SH-SY5Y (cell line): ENCODE data around the gene AFF3.

Experiments
- GATA2 ChIP-seq: IDR thresholded peaks from 2 replicates; pipeline ENCODE4 v1.6.1; 2011; ENCODE audit warnings: mild to moderate bottlenecking, low read depth, low read length
- GATA3 ChIP-seq: IDR thresholded peaks from 2 replicates; pipeline ENCODE4 v1.6.1; 2011; ENCODE audit warnings: low read depth, mild to moderate bottlenecking, low read length, moderate library complexity

DNA sequence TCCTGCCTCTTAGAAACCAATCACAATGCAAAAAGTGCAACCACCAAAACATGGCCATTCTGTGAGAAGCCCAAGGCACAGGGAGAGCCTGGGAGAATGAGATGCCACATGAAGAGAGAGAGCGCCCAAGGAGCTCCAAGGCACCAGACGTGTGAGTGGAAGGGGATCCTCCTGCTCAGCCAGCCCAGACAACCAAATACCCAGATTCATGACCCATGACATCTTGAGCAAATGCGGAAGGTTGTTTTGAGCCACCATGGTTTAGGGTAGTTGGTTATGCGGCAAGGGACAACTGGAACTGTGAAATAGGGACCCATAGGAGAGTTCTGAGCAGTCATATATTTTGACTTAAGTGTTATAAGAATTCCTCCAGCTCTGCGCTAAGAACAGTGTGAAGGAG, 7.0 kb downstream of the AFF3 start:
- TF ChIP-seq GATA3 = no peak
- TF ChIP-seq GATA2 = no peak
